NOMO-1 treated with dmso at 0.1 percent for 144 hours (cell line): ENCODE results near the gene PPP1R2.
"Not testable (repeated sequence)": the region's sequence is repeated elsewhere in the genome, so short reads cannot be mapped to it uniquely, and the experiment has no call there.

ENCODE experiments used
- DNase-seq: peaks from one replicate; lab custom pipeline; 2025; ENCODE audit not compliant: unreplicated experiment; lab: John Stamatoyannopoulos, UW

Gene PPP1R2

GRCh38 chr3:195542698-195543499 lies at the start of gene PPP1R2:
TSS of gene PPP1R2 (minus strand) at chr3:195543325. CDS start at chr3:195543025, 300 bp downstream.
- peak; percentile 87 for DNase-seq

GRCh38 chr3:195591852-195592251 lies 48.7 kb upstream of the PPP1R2 start:
- DNase-seq = no peak

- no peak for DNase-seq
These were observed 48.1 kb upstream of the PPP1R2 start for GRCh38 chr3:195591220-195591619.

GRCh38 chr3:195590381-195590780 lies 47.3 kb upstream of the PPP1R2 start:
- DNase-seq = not testable (repeated sequence)

GRCh38 chr3:195589796-195590195 lies 46.7 kb upstream of the PPP1R2 start:
- DNase-seq = not testable (repeated sequence)

- DNase-seq = no peak
These were observed 44.7 kb upstream of the PPP1R2 start for GRCh38 chr3:195587824-195588223.

GRCh38 chr3:195587406-195587805 lies 44.3 kb upstream of the PPP1R2 start:
- DNase-seq = no peak

GRCh38 chr3:195584543-195584870 lies 41.4 kb upstream of the PPP1R2 start:
- DNase-seq = no peak

GRCh38 chr3:195583831-195584542 lies 40.9 kb upstream of the PPP1R2 start, which contains the start of gene APOD:
TSS of gene APOD (minus strand) at chr3:195583940. CDS start at chr3:195579461, 4,479 bp downstream.
- DNase-seq = no peak

GRCh38 chr3:195582947-195583346 lies 39.8 kb upstream of the PPP1R2 start:
- DNase-seq = no peak

- no peak for DNase-seq
These were observed 37.8 kb upstream of the PPP1R2 start for GRCh38 chr3:195580744-195581443.

GRCh38 chr3:195579281-195579680 lies 36.2 kb upstream of the PPP1R2 start:
- no peak for DNase-seq

- no peak for DNase-seq
These were observed 35.4 kb upstream of the PPP1R2 start for GRCh38 chr3:195578565-195578964.

- no peak for DNase-seq
These were observed 34.6 kb upstream of the PPP1R2 start for GRCh38 chr3:195577645-195578177.

GRCh38 chr3:195574497-195575304 lies 31.6 kb upstream of the PPP1R2 start:
- no peak for DNase-seq

GRCh38 chr3:195573611-195574496 lies 30.7 kb upstream of the PPP1R2 start:
- DNase-seq = no peak

- no peak for DNase-seq
These were observed 28.2 kb upstream of the PPP1R2 start for GRCh38 chr3:195571361-195571760.

- DNase-seq = no peak
These were observed 27.8 kb upstream of the PPP1R2 start for GRCh38 chr3:195570912-195571311.

GRCh38 chr3:195570344-195570743 lies 27.2 kb upstream of the PPP1R2 start:
- DNase-seq = peak; percentile 21

- no peak for DNase-seq
These were observed 25.5 kb upstream of the PPP1R2 start for GRCh38 chr3:195568630-195569029.
